Esophagus squamous epithelium (tissue), 5 donors: ENCODE measurements around the gene HOXA13. TPM values are rescaled to one million over a fixed set of nuclear protein-coding genes. Genes with fewer than 3 reads are reported as not detected.

Experiments used
- DNase-seq: peaks from one replicate; lab custom pipeline; 2025; lab: John Stamatoyannopoulos, UW
- H3K27ac ChIP-seq, 4 donors: fragments of 200-600 bp; sonication (generic); one replicate each; pipeline ENCODE4 v1.5.1; 2016 to 2019; ENCODE audit warnings: mild to moderate bottlenecking in 1 of 4
- H3K27me3 ChIP-seq, 4 donors: fragments of 200-600 bp; sonication (generic); 1 replicate in 3 of 4; 2 replicates in 1 of 4; pipeline versions ENCODE4 v1.5.1 to v1.6.0; 2017 to 2021; ENCODE audit warnings: antibody characterized with exemption in 1 of 4
- H3K36me3 ChIP-seq, 3 donors: fragments of 200-600 bp; sonication (generic); one replicate each; pipeline ENCODE4 v1.5.1; 2016 to 2019
- H3K4me1 ChIP-seq, 3 donors: fragments of 200-600 bp; sonication (generic); one replicate each; pipeline ENCODE4 v1.5.1; 2017 to 2019
- H3K4me3 ChIP-seq, 4 donors: fragments of 200-600 bp; sonication (generic); 1 replicate in 3 of 4; 2 replicates in 1 of 4; pipeline ENCODE4 v1.5.1; 2016 to 2019; ENCODE audit warnings: mild to moderate bottlenecking in 2 of 4, moderate library complexity in 1 of 4
- H3K9me3 ChIP-seq, 3 donors: fragments of 200-600 bp; sonication (generic); one replicate each; pipeline ENCODE4 v1.5.1; 2016 to 2019
- POLR2A ChIP-seq, 4 donors: fragments of 450-650 bp; IDR thresholded peaks; one replicate each; pipeline ENCODE4 v1.6.1; 2017; ENCODE audit warnings: antibody characterized with exemption in 4 of 4, mild to moderate bottlenecking in 4 of 4, moderate library complexity in 3 of 4
- WGBS, 2 donors: methylation state at CpG; one replicate each; pipeline ENCODE4 v1.1.5; 2018; 5-methylcytosine and 5-hydroxymethylcytosine counted together
- intact Hi-C: fragments of 100-400 bp; cut with DNase I; formaldehyde crosslinking; loops from one replicate; pipeline ENCODE4 v1.15.0; 2022
- total RNA-seq, 4 donors: library from RNA; depleted of rRNA; stranded (reverse); fragments of >200 nt; gene quantifications; one replicate each; pipeline ENCODE4 v1.1.0, GENCODE V29; 2016
- TF ChIP-seq, protein P1 (sequence below), 6 experiments: fragments of 450-650 bp in 4 of 6; fragments of 200-600 bp in 2 of 6; sonication (generic) in 2 of 6; IDR thresholded peaks; one replicate each; pipeline ENCODE4 v1.5.1; 2016 to 2019; ENCODE audit warnings: antibody characterized with exemption in 6 of 6, mild to moderate bottlenecking in 4 of 6, moderate library complexity in 4 of 6
- donor health status: DM: yes; HTN: yes; CAD: no.

Gene HOXA13
- total RNA-seq, 4 donors from 2014 or later, result not detected

DNA sequence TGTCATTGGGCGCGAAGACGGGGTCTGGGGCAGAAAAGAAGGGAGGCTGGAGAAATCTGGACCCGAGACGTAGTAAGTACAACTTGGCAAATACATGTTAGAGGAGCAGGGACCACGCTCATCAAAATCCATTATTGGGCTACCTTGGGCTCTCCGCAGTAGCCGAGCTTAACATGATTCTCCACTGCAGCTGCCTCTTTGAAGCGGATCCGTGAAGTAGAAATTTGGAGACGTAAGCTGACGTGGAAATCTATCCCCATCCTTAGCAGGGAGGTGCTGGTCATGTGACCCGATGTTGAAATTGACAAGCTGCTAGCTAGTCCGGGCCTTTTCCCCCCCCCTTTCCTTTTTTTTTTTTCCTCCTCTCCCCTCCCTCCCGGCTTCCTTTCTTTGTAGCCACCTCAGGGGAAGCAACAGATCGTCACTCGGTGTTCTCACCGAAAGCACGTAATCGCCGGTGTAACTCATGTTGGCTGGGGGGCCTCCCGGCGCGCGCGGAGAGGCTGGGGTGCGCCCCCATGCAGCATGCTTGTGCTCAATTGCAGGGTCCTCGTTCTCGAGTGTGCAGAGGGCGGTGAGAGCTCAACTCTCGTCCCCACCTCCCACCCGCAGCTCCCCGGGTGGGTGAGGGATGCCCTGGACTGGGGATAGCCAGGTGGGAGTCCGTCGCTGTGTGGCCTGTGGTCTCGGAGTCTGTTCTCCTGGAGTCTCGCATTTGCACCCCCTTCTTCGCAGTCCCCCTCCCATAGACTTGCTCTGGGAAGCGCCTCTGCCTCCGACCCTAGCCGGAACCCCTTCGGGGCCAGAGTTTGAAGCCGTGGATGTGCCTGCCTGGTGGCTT is 14.7 kb downstream of the HOXA13 start, which contains the start of gene HOXA11:
TSS of gene HOXA11 (minus strand) at position 220 of the 841 bp plus-strand sequence. CDS start at position 132, 88 bp downstream.
- no peaks in the 10 kb centered on the region for H3K9me3 ChIP-seq
- no peaks in the 10 kb centered on the region for H3K36me3 ChIP-seq
- intact Hi-C loops, result no loop called here
- H3K27me3 ChIP-seq, result peaks cover 55 to 100% (median 87%) of the 10 kb centered on the region in 4 donors
- TF ChIP-seq, protein P1, sequence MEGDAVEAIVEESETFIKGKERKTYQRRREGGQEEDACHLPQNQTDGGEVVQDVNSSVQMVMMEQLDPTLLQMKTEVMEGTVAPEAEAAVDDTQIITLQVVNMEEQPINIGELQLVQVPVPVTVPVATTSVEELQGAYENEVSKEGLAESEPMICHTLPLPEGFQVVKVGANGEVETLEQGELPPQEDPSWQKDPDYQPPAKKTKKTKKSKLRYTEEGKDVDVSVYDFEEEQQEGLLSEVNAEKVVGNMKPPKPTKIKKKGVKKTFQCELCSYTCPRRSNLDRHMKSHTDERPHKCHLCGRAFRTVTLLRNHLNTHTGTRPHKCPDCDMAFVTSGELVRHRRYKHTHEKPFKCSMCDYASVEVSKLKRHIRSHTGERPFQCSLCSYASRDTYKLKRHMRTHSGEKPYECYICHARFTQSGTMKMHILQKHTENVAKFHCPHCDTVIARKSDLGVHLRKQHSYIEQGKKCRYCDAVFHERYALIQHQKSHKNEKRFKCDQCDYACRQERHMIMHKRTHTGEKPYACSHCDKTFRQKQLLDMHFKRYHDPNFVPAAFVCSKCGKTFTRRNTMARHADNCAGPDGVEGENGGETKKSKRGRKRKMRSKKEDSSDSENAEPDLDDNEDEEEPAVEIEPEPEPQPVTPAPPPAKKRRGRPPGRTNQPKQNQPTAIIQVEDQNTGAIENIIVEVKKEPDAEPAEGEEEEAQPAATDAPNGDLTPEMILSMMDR (IDR thresholded peaks at IDR 0.05), result no peak
- no peak for TF ChIP-seq POLR2A (IDR thresholded peaks at IDR 0.05)
- WGBS, 2 donors, result 10 to 17% methylated on average over 22 to 26 of the region's 43 CpGs
- peaks cover 31 to 60% (median 47%) of the 10 kb centered on the region in 3 donors for H3K4me1 ChIP-seq
- peak within 1 kb of the TSS; percentile 20 to 66 (median 33) for H3K4me3 ChIP-seq
- no peak within 1 kb of the TSS for H3K27ac ChIP-seq
- DNase-seq, result no peak

DNA sequence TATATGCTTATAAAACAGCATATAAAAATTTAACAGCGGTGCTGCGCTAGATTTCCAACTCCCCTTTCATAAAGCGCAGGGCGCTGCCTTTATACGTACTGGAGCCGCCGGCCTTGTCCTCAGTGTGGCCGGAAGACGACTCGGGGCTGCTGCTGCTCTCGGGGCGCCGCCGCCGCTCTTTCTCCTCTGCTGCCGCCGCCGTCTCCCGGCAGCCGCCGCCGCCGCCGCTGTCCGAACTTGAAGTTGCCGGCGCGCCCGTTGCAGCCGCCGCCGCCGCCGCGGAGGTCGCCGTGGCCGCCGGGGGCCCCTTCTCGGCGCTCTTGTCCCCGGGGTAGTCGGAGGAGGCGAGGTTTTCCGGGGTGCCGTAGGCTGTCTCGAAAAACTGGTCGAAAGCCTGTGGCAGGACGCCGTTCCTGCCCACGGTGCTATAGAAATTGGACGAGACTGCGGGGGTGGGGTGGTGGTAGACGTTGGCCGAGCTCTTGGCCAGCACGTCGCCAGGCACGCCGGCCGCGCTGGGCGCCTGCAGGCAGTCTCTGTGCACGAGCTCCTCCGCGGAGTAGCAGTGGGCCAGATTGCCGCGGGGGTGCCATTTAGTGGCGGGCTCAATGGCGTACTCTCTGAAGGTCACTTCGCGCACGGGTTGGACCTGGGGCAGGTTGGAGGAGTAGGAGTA is 15.4 kb downstream of the HOXA13 start:
- Histone ChIP-seq H3K4me3 (peak overlapping the region; percentile 20 to 66 (median 33)), H3K27me3 (peaks cover 51 to 100% (median 88%) of the 10 kb centered on the region in 4 donors), H3K4me1 (peaks cover 36 to 68% (median 51%) of the 10 kb centered on the region in 3 donors), H3K27ac (no peak overlapping the region), H3K36me3 (no peaks in the 10 kb centered on the region), H3K9me3 (no peaks in the 10 kb centered on the region)
- no peak for DNase-seq
- TF ChIP-seq, protein P1 (IDR thresholded peaks at IDR 0.05), result no peak
- TF ChIP-seq POLR2A (IDR thresholded peaks at IDR 0.05), result no peak
- intact Hi-C loops, result no loop called here
- WGBS, 2 donors, result 7 to 11% methylated on average over 9 to 19 of the region's 72 CpGs

DNA sequence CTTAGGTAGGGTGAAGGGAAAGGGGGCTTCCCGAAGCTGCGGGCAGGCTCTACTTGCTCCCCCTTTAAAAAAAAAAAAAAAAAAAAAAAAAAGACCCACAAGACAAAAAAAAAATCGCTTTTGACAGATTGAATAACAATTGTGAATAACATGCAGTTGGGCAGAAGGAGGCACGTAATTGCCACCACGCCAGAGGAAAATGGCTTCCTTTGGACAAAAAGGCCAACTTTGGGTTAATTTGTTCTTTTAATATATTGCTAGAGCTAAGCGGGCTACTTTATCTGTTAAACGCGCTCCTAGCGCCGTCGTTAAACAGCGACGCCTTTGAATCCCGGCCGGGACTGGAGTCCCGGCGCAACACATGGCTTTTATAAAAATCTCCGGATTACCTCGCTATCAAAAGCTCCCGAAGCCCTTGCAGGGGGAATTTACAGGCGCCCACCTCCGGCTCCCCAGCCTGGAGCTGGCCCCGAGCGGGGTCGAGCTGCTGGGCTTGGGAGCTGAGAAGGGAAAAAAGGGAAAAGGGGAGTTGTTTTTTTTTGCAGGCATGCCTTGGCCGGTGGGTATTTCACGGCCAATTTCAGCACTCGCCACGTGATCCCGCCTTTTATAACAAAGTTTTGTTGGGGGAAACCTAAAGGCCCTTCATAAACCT is 16.1 kb downstream of the HOXA13 start:
- H3K36me3 ChIP-seq, result no peaks in the 10 kb centered on the region
- H3K9me3 ChIP-seq, result no peaks in the 10 kb centered on the region
- no peak overlapping the region for H3K27ac ChIP-seq
- peaks cover 51 to 100% (median 87%) of the 10 kb centered on the region in 4 donors for H3K27me3 ChIP-seq
- 6 to 12% methylated on average over 27 to 29 of the region's 30 CpGs for WGBS, 2 donors
- peak overlapping the region; percentile 20 to 66 (median 33) for H3K4me3 ChIP-seq
- no peak for TF ChIP-seq POLR2A (IDR thresholded peaks at IDR 0.05)
- TF ChIP-seq, protein P1 (IDR thresholded peaks at IDR 0.05), result no peak
- H3K4me1 ChIP-seq, result peaks cover 31 to 65% (median 47%) of the 10 kb centered on the region in 3 donors
- intact Hi-C loops, result no loop called here
- no peak for DNase-seq

DNA sequence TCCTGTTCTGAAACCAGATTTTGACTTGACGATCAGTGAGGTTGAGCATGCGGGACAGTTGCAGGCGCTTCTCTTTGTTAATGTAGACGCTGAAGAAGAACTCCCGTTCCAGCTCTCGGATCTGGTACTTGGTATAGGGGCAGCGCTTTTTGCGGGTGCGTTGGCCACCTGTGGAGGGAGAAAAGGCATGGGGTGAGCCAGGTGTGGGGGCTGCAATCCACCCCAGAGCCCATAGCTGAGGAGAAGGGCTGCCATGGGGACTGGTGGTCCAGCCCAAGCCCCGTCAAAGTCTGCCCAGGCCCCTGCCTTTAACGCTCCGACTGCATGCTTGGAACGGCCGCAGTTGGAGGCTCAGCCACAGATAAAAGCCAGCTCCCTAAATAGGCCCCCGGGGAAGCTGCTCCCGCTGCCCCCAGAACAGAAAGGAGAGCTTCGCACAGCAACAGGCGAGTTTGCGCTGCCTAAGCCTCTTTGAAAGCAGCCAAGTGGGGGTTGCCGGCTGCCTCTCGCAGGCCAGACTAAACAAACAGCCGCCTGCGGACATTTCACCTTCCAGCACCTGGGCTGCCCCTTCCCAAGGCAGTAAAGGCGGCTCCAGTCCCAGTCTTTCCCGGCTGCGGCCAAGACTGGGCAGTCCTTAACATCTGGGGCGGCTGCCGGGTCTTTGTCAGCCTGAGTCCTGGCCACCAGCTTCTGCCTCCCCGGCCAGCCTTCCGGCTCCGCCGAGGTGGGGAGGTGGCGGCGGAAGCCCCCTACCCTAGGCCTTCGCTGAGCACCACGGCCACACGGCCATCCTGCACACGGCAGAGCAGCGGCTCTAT is 16.8 kb downstream of the HOXA13 start:
- peaks cover 27 to 57% (median 39%) of the 10 kb centered on the region in 3 donors for H3K4me1 ChIP-seq
- H3K27ac ChIP-seq, result no peak overlapping the region
- intact Hi-C loops, result no loop called here
- DNase-seq, result no peak
- no peaks in the 10 kb centered on the region for H3K36me3 ChIP-seq
- no peak for TF ChIP-seq POLR2A (IDR thresholded peaks at IDR 0.05)
- TF ChIP-seq, protein P1 (IDR thresholded peaks at IDR 0.05), result no peak
- no peak overlapping the region for H3K4me3 ChIP-seq
- no peaks in the 10 kb centered on the region for H3K9me3 ChIP-seq
- 30 to 33% methylated on average over 9 to 13 of the region's 39 CpGs for WGBS, 2 donors
- H3K27me3 ChIP-seq, result peaks cover 47 to 100% (median 83%) of the 10 kb centered on the region in 4 donors
